GM19238 (cell line): ENCODE measurements around the gene MAGI1.

Source experiments
- DNase-seq: peaks from one replicate; pipeline ENCODE4 v3.0.0; 2011; ENCODE audit warnings: low spot score; ENCODE audit not compliant: insufficient read length

MAGI1 gene

GRCh38 chr3:65376426-65376825 lies 662.3 kb downstream of the MAGI1 start:
- no peak for DNase-seq

DNA sequence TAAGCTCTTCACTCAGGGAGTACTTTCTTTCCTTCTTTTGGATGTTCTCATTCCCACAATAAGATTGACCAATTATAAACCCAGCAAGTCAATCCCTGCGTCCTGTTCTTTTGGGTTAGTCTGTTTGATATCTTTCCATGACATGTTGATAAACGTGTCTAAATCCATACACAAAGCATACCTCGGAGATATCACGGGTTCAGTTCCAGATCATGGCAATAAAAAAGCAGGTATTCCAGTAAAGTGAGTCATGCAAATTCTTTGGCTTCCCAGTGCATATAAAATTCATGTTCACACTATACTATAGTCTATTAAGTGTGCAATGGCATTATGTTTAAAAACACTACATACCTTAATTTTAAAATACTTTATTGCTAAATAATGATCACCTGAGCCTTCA lies 667.7 kb downstream of the MAGI1 start:
- no peak for DNase-seq

DNA sequence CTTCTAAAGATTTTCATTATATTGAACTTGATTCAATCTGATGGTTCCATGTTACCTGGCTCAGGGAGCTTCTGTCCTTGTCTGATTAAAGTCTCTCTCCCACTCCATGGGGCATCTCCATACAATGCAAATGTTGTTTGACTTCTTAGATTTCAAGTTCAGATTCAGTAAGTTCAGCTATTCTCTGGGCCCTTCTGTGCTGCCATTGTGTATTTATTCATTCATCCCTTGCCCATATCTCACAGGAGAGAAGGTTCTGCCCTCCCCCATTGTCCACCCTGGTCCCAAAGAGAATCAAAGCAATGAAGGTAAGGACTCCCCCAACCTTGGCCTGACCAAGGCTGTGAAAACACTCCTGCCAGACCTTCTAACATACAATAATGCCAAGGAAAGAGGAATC lies 669.9 kb downstream of the MAGI1 start:
- DNase-seq: no peak

DNA sequence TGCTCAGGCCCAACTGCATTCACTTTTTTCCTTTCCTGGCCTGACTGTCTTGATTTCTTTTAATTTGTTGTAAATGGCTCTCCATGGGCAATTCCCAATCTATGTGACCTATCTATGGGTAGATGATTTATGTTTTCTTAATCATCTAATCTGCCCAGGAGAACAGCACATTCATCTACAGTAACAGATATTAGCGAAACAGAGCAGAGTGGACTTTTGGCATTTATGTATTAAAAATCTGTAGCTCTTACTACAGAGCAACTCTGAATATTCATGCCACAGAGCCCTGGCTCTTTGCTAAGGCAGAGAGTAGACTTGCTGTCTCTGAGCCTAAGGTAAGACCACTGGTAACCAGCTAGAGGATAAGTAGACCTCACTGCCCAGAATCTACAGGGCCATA lies 676.0 kb downstream of the MAGI1 start:
- DNase-seq: no peak

GRCh38 chr3:65361448-65361847 lies 677.3 kb downstream of the MAGI1 start:
- DNase-seq: no peak

DNA sequence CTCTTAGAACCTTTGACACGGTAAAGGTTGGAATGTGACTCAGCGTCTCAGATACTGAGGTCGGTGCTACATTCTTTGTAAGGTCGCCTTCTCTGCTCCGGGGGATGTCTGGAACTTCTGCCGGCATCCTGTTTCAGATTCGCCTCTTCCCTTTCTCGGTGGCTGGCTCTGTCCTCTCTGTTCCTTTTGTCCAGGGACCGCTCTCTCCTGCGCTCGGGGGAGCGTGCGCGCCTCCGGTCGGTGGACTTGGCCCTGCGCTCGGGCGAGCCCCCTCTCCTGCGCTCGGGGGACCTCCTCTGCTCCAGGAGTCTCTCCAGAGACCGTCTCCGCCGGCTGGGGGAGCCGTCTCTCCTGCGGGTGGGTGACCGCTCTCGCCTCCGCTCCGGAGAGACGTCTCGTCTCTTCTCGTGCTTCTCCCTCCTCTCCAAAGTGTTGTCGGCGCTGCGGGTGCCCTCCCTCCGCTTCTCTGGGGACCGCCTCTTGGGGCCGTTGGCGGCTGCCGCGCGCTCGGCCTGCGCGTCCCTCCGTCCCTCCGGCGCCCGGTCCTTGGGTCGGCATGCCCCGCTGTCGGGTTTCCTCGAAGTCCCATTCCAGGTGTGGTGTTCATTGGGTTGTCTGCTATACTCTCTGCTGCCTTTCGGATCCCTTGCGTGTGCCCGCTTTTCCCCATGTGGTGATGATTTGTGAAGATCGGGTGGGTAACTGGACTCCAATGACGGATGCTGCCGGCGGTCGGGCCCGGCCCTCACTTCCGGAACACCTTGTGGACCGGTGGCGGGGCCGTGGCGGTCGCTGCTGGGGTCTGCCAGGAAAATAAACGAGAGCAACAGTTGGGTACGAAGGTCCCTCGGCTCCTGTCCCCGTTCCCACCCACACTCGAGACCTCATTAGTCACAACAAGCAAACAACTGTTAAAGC lies 682.1 kb downstream of the MAGI1 start:
- DNase-seq: no peak

GRCh38 chr3:65354880-65355279 lies 683.8 kb downstream of the MAGI1 start:
- DNase-seq: no peak

GRCh38 chr3:65352951-65353350 lies 685.8 kb downstream of the MAGI1 start:
- DNase-seq: no peak

DNA sequence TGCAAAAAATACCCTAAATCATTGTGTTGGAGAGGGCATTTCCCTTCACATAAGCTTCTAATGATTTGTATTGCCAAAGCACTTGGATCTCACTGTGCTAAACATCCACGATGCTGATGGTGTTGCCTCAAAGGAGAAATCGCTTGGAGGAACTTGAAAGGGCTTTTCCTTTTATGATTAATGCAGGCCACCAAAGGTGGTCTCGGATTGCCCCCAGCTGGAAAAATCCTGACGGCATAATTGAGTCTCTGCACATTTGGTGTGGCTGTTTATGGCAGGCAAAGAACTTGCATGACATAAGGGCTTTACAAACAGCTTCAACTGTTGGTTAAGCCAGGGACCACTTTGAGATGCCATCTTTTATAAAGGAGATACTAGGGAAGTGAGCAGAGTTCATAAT lies 687.0 kb downstream of the MAGI1 start:
- DNase-seq: no peak

DNA sequence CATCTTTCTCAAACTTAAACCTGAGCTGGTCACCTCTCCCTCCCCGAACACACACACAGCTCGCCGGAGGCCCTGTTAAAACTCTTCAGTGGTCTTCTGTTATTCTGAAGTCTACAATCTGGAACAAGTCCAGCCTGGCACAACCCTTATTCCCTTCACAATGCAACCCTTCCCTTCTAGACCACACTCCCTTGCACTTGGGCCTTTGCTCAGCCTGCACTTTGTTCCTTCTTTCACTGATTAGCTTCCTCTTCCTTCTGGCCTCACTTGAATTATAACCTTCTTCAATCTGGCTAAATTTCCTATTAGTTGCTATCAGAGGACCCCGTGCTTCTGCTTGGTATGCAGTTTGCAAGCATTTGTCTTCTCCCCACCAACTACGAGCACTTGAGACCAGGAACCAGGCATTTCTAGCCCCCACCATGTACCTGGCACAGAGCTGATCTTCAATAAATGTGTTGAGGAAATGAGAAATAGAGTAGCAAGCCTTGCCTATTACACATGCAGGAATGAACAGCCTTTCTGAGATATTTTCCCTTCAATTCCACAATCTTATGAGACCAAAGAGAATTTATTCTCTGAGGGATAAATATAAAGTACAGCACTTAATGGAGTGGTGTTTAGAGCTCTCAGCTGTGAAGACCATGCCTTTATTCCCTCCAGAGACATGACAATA lies 687.8 kb downstream of the MAGI1 start:
- DNase-seq: no peak

DNA sequence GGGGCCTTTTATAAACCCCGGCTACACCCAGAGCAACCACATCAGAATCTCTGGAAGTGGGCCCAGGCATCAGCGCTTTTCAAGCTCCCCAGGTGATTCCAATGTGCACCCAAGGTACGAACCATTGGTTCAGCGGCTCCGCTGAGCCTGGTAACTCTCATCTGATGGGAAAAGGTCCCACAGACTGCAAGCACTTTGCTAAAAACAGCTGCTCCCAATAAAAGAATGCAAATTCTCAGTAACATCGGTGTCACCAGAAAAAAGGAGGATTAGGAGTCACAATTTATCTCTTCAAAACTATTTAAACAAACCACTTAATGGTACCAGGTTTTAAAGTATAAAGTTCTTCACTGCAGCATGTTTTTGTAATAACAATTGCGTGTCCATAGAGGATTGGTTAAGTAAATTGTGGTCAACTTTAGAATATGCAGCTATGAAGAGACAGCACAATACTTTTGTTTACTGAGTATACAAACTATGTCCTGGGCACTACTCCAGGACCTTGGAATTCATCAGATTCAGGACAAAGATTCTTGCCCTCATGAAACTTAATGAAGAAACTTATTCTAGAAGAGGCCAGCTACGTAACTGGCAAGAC lies 690.2 kb downstream of the MAGI1 start:
- DNase-seq: no peak

DNA sequence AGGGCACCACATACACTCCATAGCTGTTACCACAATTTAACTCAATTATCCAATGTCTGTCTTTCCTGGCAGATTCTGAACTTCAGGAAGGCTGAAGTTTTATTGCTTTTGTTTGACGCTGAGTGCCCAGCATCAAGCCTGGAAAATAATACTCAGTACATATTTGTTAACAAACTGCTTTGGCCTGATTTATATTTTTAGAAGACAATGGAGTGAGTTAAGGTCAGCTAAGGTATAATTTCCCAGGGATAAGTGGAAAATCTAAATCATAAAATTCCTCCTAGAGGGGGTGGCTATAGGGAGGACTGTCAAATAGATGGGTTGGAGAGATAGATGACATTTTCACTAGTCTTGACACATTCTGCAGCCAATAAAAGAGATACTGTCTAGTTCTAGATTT lies 691.6 kb downstream of the MAGI1 start:
- no peak for DNase-seq

- no peak for DNase-seq
Observed at GRCh38 chr3:65344846-65345245, 693.9 kb downstream of the MAGI1 start.

DNA sequence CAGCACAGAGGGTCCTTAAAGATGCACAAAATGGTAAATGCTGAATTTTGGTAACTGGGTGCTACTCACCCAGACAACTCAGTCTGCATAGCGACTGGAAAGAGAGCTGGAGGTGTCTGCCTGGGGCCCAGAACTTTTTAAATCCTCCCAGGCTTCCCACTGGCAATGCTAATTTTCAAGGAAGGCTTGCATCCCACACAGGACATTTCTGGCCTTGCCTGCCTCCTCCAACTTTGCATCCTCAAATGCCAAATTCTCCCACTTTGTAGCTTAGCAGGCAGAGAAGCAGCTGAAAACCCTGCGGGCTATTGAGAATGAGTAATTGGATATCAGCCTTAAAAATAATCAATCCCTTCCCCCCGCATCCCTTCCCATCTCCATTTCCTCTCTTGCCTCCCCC lies 694.3 kb downstream of the MAGI1 start:
- DNase-seq: no peak

DNA sequence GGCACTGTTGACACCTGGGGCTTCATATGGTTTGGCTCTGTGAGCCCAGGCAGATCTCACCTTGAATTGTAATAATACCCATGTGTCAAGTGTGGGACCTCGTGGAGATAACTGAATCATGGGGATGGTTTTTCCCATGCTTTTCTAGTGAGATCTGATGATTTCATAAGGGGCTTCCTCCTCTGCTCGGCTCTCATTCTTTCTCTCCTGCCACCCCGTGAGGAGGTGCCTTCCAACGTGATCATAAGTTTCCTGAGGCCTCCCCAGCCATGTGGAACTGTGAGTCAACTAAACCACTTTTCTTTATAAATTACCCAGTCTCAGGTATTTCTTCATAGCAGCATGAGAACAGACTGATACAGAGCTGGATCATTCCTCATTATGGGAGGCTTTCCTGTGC lies 695.0 kb downstream of the MAGI1 start:
- DNase-seq: no peak

DNA sequence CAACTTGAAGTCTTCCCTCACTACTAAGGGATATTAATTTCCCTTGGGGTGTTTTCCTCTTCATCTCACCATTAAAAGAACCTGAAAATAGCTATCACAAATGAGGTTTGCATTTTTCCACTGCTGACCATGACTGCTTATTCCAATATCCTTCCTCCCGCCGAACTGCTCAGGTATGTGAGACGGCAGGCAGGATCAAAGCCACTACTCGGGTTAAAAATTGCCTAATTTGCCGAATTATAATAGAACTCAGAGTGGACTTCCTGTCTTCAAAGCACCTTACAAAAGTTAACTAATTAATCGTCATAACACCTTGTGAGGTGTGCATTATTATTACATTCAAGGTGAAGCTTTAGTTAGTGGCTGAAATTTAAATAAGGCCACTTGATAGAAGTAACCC lies 695.7 kb downstream of the MAGI1 start:
- DNase-seq: no peak

- DNase-seq: no peak
Observed at GRCh38 chr3:65342084-65342683, 696.5 kb downstream of the MAGI1 start.

GRCh38 chr3:65339192-65339740 lies 699.5 kb downstream of the MAGI1 start:
- no peak for DNase-seq

DNA sequence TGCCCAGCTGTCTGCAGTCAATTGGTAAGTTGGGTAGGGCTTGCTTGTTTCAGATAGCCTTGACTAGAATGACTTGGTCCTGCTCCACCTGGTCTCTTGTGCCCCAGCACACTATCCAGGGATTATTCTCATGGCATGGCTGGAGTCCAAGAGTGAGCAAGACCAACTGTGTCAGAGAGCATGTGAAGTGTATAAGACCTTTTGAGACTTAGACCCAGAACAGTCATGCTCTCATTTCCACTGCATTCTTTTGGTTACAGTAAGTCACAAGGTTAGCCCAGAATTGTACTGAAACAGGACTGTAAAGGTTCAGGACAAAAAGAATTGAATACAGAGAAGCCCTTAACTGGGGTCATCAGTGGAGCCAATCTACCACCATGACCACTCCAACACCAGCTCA lies 700.1 kb downstream of the MAGI1 start:
- DNase-seq: no peak

DNA sequence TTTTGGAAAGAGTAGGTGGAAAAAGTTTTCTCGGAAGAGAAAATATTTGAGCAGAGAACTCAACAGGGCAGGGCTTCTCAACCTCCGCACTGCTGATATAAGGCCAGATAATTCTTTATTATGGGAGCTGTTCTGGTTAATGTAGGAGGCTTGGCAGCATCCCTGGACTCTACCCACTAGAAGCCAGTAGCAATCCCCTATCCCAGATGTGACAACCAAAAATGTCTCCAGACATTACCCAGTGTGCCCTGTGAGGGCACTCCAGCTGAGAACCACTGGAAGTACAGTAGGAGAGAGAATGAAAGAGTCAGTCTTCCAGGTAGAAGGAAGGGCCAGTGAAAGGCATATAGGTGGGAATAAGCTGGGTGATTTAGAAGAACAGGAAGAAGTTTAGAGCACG lies 703.1 kb downstream of the MAGI1 start:
- DNase-seq: no peak

- no peak for DNase-seq
Observed at GRCh38 chr3:65334045-65334665, 704.6 kb downstream of the MAGI1 start.
